ENCODE results near the gene MARCHF10.

- TF ChIP-seq, protein P1, sequence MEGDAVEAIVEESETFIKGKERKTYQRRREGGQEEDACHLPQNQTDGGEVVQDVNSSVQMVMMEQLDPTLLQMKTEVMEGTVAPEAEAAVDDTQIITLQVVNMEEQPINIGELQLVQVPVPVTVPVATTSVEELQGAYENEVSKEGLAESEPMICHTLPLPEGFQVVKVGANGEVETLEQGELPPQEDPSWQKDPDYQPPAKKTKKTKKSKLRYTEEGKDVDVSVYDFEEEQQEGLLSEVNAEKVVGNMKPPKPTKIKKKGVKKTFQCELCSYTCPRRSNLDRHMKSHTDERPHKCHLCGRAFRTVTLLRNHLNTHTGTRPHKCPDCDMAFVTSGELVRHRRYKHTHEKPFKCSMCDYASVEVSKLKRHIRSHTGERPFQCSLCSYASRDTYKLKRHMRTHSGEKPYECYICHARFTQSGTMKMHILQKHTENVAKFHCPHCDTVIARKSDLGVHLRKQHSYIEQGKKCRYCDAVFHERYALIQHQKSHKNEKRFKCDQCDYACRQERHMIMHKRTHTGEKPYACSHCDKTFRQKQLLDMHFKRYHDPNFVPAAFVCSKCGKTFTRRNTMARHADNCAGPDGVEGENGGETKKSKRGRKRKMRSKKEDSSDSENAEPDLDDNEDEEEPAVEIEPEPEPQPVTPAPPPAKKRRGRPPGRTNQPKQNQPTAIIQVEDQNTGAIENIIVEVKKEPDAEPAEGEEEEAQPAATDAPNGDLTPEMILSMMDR (IDR thresholded peaks at IDR 0.05): no peak
- TF ChIP-seq POLR2A (IDR thresholded peaks at IDR 0.05): no peak
- TF ChIP-seq EP300 (IDR thresholded peaks at IDR 0.05): no peak
Measured at GRCh38 chr17:62658136-62658920, 149.8 kb downstream of the MARCHF10 start.

All from ovary (tissue), 3 donors.